ENCODE data around the gene TIAM2.

Gene TIAM2

DNA sequence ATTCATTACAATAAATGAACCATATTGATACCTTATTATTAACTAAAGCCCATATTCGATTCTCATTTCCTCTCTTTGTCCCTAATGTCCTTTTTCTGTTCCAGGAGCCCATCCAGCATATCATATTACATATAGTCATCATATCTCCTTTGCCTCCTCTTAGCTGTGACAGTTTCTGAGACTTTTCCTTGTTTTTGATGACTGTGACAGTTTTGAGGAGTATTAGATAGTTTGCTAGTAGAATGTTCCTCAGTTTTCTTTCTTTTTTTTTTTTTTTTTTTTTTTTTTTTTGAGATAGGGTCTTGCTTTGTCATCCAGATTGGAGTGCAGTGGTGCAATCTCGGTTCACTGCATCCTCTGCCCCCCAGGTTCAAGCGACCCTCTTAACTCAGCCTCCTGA lies 61.6 kb downstream of the TIAM2 start:
- Histone ChIP-seq H3K27me3 (ENCODE audit: insufficient read depth, low read length, poor library complexity) (no peaks in the 10 kb centered on the region), H2BK120ac (ENCODE audit: low read depth, low read length) (no peak overlapping the region), H3K9ac (ENCODE audit: low read length) (no peak overlapping the region), H2BK5ac (ENCODE audit: low read length) (no peak overlapping the region), H3K18ac (ENCODE audit: low read length) (no peak overlapping the region), H3K4me3 (ENCODE audit: low read length) (no peak overlapping the region), H3K23ac (ENCODE audit: low read length) (no peak overlapping the region), H3K79me2 (ENCODE audit: control insufficient read depth, insufficient read depth, low read length) (no peaks in the 10 kb centered on the region), H3K27ac (ENCODE audit: low read depth, low read length) (no peak overlapping the region), H3K4ac (ENCODE audit: low read depth, low read length) (no peak overlapping the region), H3K79me1 (ENCODE audit: low read length) (no peaks in the 10 kb centered on the region), H3K56ac (ENCODE audit: low read length) (no peak overlapping the region), H2AK5ac (ENCODE audit: low read length) (no peak overlapping the region), H3K4me1 (ENCODE audit: control insufficient read depth, low read depth, low read length) (no peaks in the 10 kb centered on the region), H2BK15ac (replicated peaks; ENCODE audit: low read depth) (no peak overlapping the region), H4K8ac (ENCODE audit: low read depth, low read length) (no peak overlapping the region), H4K5ac (ENCODE audit: low read length) (no peak overlapping the region), H3K4me2 (ENCODE audit: low read length) (no peak overlapping the region), H3K36me3 (ENCODE audit: control insufficient read depth, insufficient read depth, low read length) (no peaks in the 10 kb centered on the region)
- no CpG with 5 or more reads among the region's 3 CpGs for WGBS (ENCODE audit: extremely low coverage, insufficient coverage, low lambda C conversion rate)
- no peak for DNase-seq

DNA sequence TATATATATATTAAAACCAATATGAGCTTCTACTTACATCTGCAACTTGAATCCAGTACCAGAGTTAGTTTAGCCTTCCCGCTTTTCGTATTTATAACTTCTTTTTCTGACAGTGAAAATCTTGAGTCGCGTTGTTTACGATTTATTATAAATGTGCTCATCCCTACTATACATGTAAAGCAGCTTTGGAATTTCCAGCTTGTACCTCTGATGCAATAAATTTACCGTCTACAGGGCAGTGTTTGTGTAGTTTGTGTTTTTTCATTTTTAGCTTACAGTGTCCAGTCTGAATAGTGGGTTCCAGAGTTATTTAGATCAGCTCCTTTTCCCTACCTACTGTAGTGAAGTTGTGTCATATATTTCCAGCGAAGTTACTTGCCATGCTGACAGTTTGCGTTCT lies 66.3 kb downstream of the TIAM2 start:
- H3K79me2 ChIP-seq (ENCODE audit: control insufficient read depth, insufficient read depth, low read length) = no peaks in the 10 kb centered on the region
- no peak overlapping the region for H4K5ac ChIP-seq (ENCODE audit: low read length)
- H3K56ac ChIP-seq (ENCODE audit: low read length) = no peak overlapping the region
- no peaks in the 10 kb centered on the region for H3K79me1 ChIP-seq (ENCODE audit: low read length)
- H3K9ac ChIP-seq (ENCODE audit: low read length) = no peak overlapping the region
- H3K4me2 ChIP-seq (ENCODE audit: low read length) = no peak overlapping the region
- no peaks in the 10 kb centered on the region for H3K27me3 ChIP-seq (ENCODE audit: insufficient read depth, low read length, poor library complexity)
- no peak overlapping the region for H3K4ac ChIP-seq (ENCODE audit: low read depth, low read length)
- no peak overlapping the region for H3K27ac ChIP-seq (ENCODE audit: low read depth, low read length)
- no peak overlapping the region for H2BK120ac ChIP-seq (ENCODE audit: low read depth, low read length)
- no peak overlapping the region for H3K23ac ChIP-seq (ENCODE audit: low read length)
- H3K4me3 ChIP-seq (ENCODE audit: low read length) = no peak overlapping the region
- no peaks in the 10 kb centered on the region for H3K36me3 ChIP-seq (ENCODE audit: control insufficient read depth, insufficient read depth, low read length)
- no peaks in the 10 kb centered on the region for H3K4me1 ChIP-seq (ENCODE audit: control insufficient read depth, low read depth, low read length)
- no peak overlapping the region for H2AK5ac ChIP-seq (ENCODE audit: low read length)
- 100% methylated on average over 2 of the region's 8 CpGs for WGBS (ENCODE audit: extremely low coverage, insufficient coverage, low lambda C conversion rate)
- H3K18ac ChIP-seq (ENCODE audit: low read length) = no peak overlapping the region
- H2BK5ac ChIP-seq (ENCODE audit: low read length) = no peak overlapping the region
- no peak for DNase-seq
- H2BK15ac ChIP-seq (replicated peaks; ENCODE audit: low read depth) = no peak overlapping the region
- no peak overlapping the region for H4K8ac ChIP-seq (ENCODE audit: low read depth, low read length)

DNA sequence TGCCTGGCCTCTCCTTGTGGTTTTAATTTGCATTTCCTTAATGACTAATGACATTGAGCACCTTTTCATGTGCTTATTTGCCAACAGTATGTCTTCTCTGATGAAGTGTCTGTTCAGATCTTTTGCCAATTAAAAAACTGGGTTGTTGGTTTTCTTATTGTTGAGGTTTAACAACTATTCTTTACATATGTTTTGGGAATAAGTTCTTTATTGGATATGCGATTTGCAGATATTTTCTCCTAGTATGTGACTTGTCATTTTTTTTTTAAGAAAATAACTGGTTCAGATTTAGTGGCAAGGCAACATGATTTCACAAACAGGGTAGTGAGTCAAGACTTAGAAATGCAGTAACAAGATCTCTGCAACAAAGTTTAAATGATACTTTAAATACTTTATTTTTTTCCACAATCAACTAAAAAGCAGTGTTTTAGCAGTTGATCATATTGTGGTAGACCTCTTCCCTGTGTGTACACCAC lies 67.8 kb downstream of the TIAM2 start:
- Histone ChIP-seq H3K56ac (ENCODE audit: low read length) (no peak overlapping the region), H3K18ac (ENCODE audit: low read length) (no peak overlapping the region), H2BK120ac (ENCODE audit: low read depth, low read length) (no peak overlapping the region), H4K8ac (ENCODE audit: low read depth, low read length) (no peak overlapping the region), H3K23ac (ENCODE audit: low read length) (no peak overlapping the region), H3K4me3 (ENCODE audit: low read length) (no peak overlapping the region), H2AK5ac (ENCODE audit: low read length) (no peak overlapping the region), H4K5ac (ENCODE audit: low read length) (no peak overlapping the region), H2BK5ac (ENCODE audit: low read length) (no peak overlapping the region), H3K9ac (ENCODE audit: low read length) (no peak overlapping the region), H3K27ac (ENCODE audit: low read depth, low read length) (no peak overlapping the region), H3K4me1 (ENCODE audit: control insufficient read depth, low read depth, low read length) (no peaks in the 10 kb centered on the region), H3K4ac (ENCODE audit: low read depth, low read length) (no peak overlapping the region), H3K4me2 (ENCODE audit: low read length) (no peak overlapping the region), H3K79me1 (ENCODE audit: low read length) (no peaks in the 10 kb centered on the region), H3K36me3 (ENCODE audit: control insufficient read depth, insufficient read depth, low read length) (no peaks in the 10 kb centered on the region), H3K27me3 (ENCODE audit: insufficient read depth, low read length, poor library complexity) (no peaks in the 10 kb centered on the region), H2BK15ac (replicated peaks; ENCODE audit: low read depth) (no peak overlapping the region), H3K79me2 (ENCODE audit: control insufficient read depth, insufficient read depth, low read length) (no peaks in the 10 kb centered on the region)
- DNase-seq = no peak
- no CpG with 5 or more reads among the region's 1 CpG for WGBS (ENCODE audit: extremely low coverage, insufficient coverage, low lambda C conversion rate)

GRCh38 chr6:155064303-155064702 lies 69.2 kb downstream of the TIAM2 start:
- no CpG with 5 or more reads among the region's 3 CpGs for WGBS (ENCODE audit: extremely low coverage, insufficient coverage, low lambda C conversion rate)
- H3K79me2 ChIP-seq (ENCODE audit: control insufficient read depth, insufficient read depth, low read length) = no peaks in the 10 kb centered on the region
- no peaks in the 10 kb centered on the region for H3K79me1 ChIP-seq (ENCODE audit: low read length)
- no peak overlapping the region for H2BK15ac ChIP-seq (replicated peaks; ENCODE audit: low read depth)
- H3K4ac ChIP-seq (ENCODE audit: low read depth, low read length) = no peak overlapping the region
- no peak overlapping the region for H4K5ac ChIP-seq (ENCODE audit: low read length)
- no peak overlapping the region for H2BK120ac ChIP-seq (ENCODE audit: low read depth, low read length)
- H3K4me1 ChIP-seq (ENCODE audit: control insufficient read depth, low read depth, low read length) = no peaks in the 10 kb centered on the region
- H3K18ac ChIP-seq (ENCODE audit: low read length) = no peak overlapping the region
- H3K56ac ChIP-seq (ENCODE audit: low read length) = no peak overlapping the region
- no peak overlapping the region for H3K27ac ChIP-seq (ENCODE audit: low read depth, low read length)
- no peak overlapping the region for H4K8ac ChIP-seq (ENCODE audit: low read depth, low read length)
- H3K27me3 ChIP-seq (ENCODE audit: insufficient read depth, low read length, poor library complexity) = no peaks in the 10 kb centered on the region
- no peak for DNase-seq
- no peak overlapping the region for H3K4me3 ChIP-seq (ENCODE audit: low read length)
- no peaks in the 10 kb centered on the region for H3K36me3 ChIP-seq (ENCODE audit: control insufficient read depth, insufficient read depth, low read length)
- H3K4me2 ChIP-seq (ENCODE audit: low read length) = no peak overlapping the region
- H2BK5ac ChIP-seq (ENCODE audit: low read length) = no peak overlapping the region
- no peak overlapping the region for H3K9ac ChIP-seq (ENCODE audit: low read length)
- H2AK5ac ChIP-seq (ENCODE audit: low read length) = no peak overlapping the region
- H3K23ac ChIP-seq (ENCODE audit: low read length) = no peak overlapping the region

DNA sequence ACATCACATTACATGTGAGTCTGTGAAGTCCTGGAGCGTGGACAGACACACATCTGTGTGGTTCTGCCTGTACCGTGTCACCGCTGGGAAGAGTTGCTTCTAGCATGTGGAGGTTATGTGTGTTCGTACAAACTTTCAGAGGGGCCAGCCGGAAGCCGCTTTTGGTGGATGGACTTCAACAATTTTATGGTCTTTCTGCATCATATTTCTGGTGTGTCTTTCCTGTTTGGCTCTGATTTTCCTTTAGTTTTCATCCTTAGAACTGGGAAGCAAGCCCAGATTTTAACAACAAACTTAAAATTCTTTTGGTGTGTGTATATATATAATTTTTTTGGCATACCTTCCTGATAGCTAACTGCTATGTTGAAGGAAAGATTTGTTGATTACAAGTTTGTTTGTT lies 71.2 kb downstream of the TIAM2 start:
- H2BK120ac ChIP-seq (ENCODE audit: low read depth, low read length) = no peak overlapping the region
- no CpG with 5 or more reads among the region's 6 CpGs for WGBS (ENCODE audit: extremely low coverage, insufficient coverage, low lambda C conversion rate)

GRCh38 chr6:155066921-155067680 lies 72.0 kb downstream of the TIAM2 start:
- H3K4me3 ChIP-seq (ENCODE audit: low read length) = no peak overlapping the region
- H3K79me2 ChIP-seq (ENCODE audit: control insufficient read depth, insufficient read depth, low read length) = no peaks in the 10 kb centered on the region
- no peaks in the 10 kb centered on the region for H3K4me1 ChIP-seq (ENCODE audit: control insufficient read depth, low read depth, low read length)
- H3K23ac ChIP-seq (ENCODE audit: low read length) = no peak overlapping the region
- H3K56ac ChIP-seq (ENCODE audit: low read length) = no peak overlapping the region
- H2AK5ac ChIP-seq (ENCODE audit: low read length) = no peak overlapping the region
- no peak overlapping the region for H4K8ac ChIP-seq (ENCODE audit: low read depth, low read length)
- no peak overlapping the region for H2BK120ac ChIP-seq (ENCODE audit: low read depth, low read length)
- no peak overlapping the region for H3K4me2 ChIP-seq (ENCODE audit: low read length)
- no peak overlapping the region for H2BK15ac ChIP-seq (replicated peaks; ENCODE audit: low read depth)
- H3K9ac ChIP-seq (ENCODE audit: low read length) = no peak overlapping the region
- no peak overlapping the region for H2BK5ac ChIP-seq (ENCODE audit: low read length)
- no peak overlapping the region for H4K5ac ChIP-seq (ENCODE audit: low read length)
- no peaks in the 10 kb centered on the region for H3K27me3 ChIP-seq (ENCODE audit: insufficient read depth, low read length, poor library complexity)
- no peaks in the 10 kb centered on the region for H3K79me1 ChIP-seq (ENCODE audit: low read length)
- no peaks in the 10 kb centered on the region for H3K36me3 ChIP-seq (ENCODE audit: control insufficient read depth, insufficient read depth, low read length)
- WGBS (ENCODE audit: extremely low coverage, insufficient coverage, low lambda C conversion rate) = no CpG with 5 or more reads among the region's 7 CpGs
- H3K4ac ChIP-seq (ENCODE audit: low read depth, low read length) = no peak overlapping the region
- H3K18ac ChIP-seq (ENCODE audit: low read length) = no peak overlapping the region
- H3K27ac ChIP-seq (ENCODE audit: low read depth, low read length) = no peak overlapping the region
- DNase-seq = no peak

More for the DNA sequence above, 71.2 kb downstream of the TIAM2 start:
- no peaks in the 10 kb centered on the region for H3K36me3 ChIP-seq (ENCODE audit: control insufficient read depth, insufficient read depth, low read length)
- H4K5ac ChIP-seq (ENCODE audit: low read length) = no peak overlapping the region
- no peak overlapping the region for H2BK15ac ChIP-seq (replicated peaks; ENCODE audit: low read depth)
- H2AK5ac ChIP-seq (ENCODE audit: low read length) = no peak overlapping the region
- H3K79me2 ChIP-seq (ENCODE audit: control insufficient read depth, insufficient read depth, low read length) = no peaks in the 10 kb centered on the region
- H3K23ac ChIP-seq (ENCODE audit: low read length) = no peak overlapping the region
- H3K56ac ChIP-seq (ENCODE audit: low read length) = no peak overlapping the region
- H3K4ac ChIP-seq (ENCODE audit: low read depth, low read length) = no peak overlapping the region
- H3K4me3 ChIP-seq (ENCODE audit: low read length) = no peak overlapping the region
- H2BK5ac ChIP-seq (ENCODE audit: low read length) = no peak overlapping the region
- no peak overlapping the region for H3K18ac ChIP-seq (ENCODE audit: low read length)
- H3K9ac ChIP-seq (ENCODE audit: low read length) = no peak overlapping the region
- H3K27ac ChIP-seq (ENCODE audit: low read depth, low read length) = no peak overlapping the region
- H3K79me1 ChIP-seq (ENCODE audit: low read length) = no peaks in the 10 kb centered on the region
- H4K8ac ChIP-seq (ENCODE audit: low read depth, low read length) = no peak overlapping the region
- no peak for DNase-seq
- no peaks in the 10 kb centered on the region for H3K4me1 ChIP-seq (ENCODE audit: control insufficient read depth, low read depth, low read length)
- no peak overlapping the region for H3K4me2 ChIP-seq (ENCODE audit: low read length)
- H3K27me3 ChIP-seq (ENCODE audit: insufficient read depth, low read length, poor library complexity) = no peaks in the 10 kb centered on the region

Data from mesendoderm (in vitro differentiated cells).